ENCODE measurements around the gene HM13.
"Not testable (repeated sequence)": the region's sequence is repeated elsewhere in the genome, so short reads cannot be mapped to it uniquely, and the experiment has no call there.

The HM13 gene

GRCh38 chr20:31522731-31523130 is 8.5 kb downstream of the HM13 start:
- ATAC-seq (no peak), DNase-seq (no peak)
- H3K27ac Mint-ChIP-seq, result peak overlapping the region in 1 of 2 donors; percentile 37
- no peak overlapping the region for H3K4me3 Mint-ChIP-seq
- H3K9me3 Mint-ChIP-seq, result no peaks in the 10 kb centered on the region
- peaks cover 49% of the 10 kb centered on the region for H3K4me1 Mint-ChIP-seq
- H3K27me3 Mint-ChIP-seq, result no peaks in the 10 kb centered on the region

DNA sequence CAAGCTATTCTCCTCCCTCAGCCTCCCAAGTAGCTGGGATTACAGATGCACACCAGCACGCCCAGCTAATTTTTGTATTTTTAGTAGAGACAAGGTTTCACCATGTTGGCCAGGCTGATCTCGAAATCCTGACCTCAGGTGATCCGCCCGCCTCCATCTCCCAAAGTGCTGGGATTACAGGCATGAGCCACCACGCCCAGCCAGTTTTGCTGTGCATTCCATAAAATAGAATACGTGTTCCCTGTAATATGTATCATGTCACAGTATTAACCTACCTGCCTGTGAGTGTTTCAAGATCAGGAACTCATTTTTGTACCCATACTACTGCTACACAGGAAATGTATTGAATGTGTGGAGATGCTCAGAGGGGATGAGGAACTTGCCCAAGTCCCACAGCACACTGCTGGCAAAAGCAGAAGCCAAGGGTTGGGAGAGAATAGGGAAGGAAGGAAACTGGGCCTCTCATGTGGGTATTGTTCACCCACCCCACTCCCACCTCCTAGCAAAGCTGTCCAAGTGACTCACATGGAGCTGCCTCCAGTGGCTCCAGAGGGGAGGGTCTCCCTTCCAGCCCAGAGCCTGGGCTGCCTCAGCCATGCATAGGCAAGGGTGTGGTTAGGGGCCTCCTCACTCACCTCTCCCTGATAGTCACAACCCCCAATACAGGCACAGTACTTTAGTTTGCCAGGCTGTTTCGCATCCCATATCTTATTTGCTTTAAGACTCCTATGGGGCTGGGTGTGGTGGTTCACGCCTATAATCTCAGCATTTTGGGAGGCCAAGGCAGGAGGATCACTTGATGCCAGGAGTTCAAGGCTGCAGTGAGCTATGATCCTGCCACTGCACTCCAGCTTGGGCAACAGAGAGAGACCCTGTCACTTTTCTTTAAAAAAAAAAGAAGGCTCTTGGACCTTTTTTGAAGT is 9.4 kb downstream of the HM13 start:
- Mint-ChIP-seq H3K27ac (peak overlapping the region in 1 of 2 donors; percentile 67), H3K4me1 (peaks cover 49% of the 10 kb centered on the region), H3K9me3 (no peaks in the 10 kb centered on the region), H3K4me3 (no peak overlapping the region), H3K27me3 (no peaks in the 10 kb centered on the region)
- no peak for ATAC-seq
- no peak for DNase-seq

DNA sequence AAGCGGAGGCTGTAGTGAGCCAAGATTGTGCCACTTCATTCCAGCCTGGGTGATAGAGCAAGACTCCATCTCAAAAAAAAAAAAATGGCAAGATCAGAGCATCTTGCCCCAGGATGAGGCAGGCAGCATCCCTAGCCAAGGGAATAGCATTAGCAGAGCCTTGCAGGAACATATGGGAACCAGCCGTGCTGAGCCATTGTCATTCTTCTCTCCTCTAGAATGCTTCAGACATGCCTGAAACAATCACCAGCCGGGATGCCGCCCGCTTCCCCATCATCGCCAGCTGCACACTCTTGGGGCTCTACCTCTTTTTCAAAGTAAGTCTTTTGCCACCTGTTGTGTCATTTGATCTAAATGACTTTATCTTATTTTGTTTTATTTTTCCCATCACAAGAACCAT is 13.0 kb downstream of the HM13 start:
- no peak overlapping the region for H3K27ac Mint-ChIP-seq
- peaks cover 17% of the 10 kb centered on the region for H3K4me1 Mint-ChIP-seq
- H3K27me3 Mint-ChIP-seq, result no peaks in the 10 kb centered on the region
- ATAC-seq (no peak), DNase-seq (no peak)
- H3K9me3 Mint-ChIP-seq, result no peaks in the 10 kb centered on the region
- H3K4me3 Mint-ChIP-seq, result no peak overlapping the region

GRCh38 chr20:31535298-31535697 is 21.1 kb downstream of the HM13 start:
- peaks cover 27% of the 10 kb centered on the region for H3K4me1 Mint-ChIP-seq
- DNase-seq (no peak), ATAC-seq (no peak)
- H3K27ac Mint-ChIP-seq, result no peak overlapping the region
- no peaks in the 10 kb centered on the region for H3K9me3 Mint-ChIP-seq
- H3K27me3 Mint-ChIP-seq, result no peaks in the 10 kb centered on the region
- no peak overlapping the region for H3K4me3 Mint-ChIP-seq

- H3K27ac Mint-ChIP-seq, result peak overlapping the region in 1 of 2 donors; percentile 21
- H3K4me1 Mint-ChIP-seq, result peaks cover 32% of the 10 kb centered on the region
- ATAC-seq (no peak), DNase-seq (no peak)
- no peaks in the 10 kb centered on the region for H3K9me3 Mint-ChIP-seq
- no peak overlapping the region for H3K4me3 Mint-ChIP-seq
- no peaks in the 10 kb centered on the region for H3K27me3 Mint-ChIP-seq
Measured at GRCh38 chr20:31536575-31536974, 22.3 kb downstream of the HM13 start.

DNA sequence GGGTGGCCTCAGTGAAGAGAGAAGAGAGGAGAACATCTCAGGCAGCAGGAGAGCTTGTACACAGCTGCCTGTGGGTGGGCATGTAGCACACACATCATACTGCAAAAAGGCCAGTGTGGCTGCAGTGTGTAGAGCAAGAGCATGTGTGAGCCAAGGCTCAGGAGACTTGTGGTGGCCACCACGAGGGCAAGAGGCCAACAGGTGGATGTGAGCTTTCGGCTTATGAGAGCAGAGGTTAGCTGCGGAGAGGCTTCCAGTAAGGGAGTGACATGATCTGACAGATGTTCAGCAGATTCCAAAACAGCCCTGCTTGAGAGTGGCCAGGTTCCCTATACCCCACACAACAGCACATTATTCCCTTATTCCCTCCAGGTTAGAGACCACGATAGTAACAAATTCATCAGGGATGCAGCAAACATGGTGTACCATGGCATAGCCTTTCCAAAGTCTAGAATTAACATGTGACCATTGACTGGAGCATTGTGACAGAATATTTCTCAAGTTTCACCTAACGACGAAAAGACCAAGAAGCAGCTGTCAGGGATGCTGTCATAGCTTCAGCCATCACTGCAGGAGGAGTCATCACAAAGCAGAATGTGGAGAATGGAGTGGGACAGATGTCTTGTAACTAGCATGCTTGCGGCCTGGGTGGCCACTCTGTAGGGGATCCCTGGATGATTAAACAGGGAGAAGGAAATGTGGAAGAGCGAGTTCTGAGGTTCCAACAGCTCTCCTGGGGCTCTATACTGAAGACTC is 23.1 kb downstream of the HM13 start:
- Mint-ChIP-seq H3K27ac (peak overlapping the region in 1 of 2 donors; percentile 2), H3K4me1 (peaks cover 39% of the 10 kb centered on the region), H3K9me3 (no peaks in the 10 kb centered on the region), H3K4me3 (no peak overlapping the region), H3K27me3 (no peaks in the 10 kb centered on the region)
- no peak for ATAC-seq
- no peak for DNase-seq

- H3K4me3 Mint-ChIP-seq, result no peak overlapping the region
- H3K27ac Mint-ChIP-seq, result peak overlapping the region; percentile 84 to 89
- H3K27me3 Mint-ChIP-seq, result no peaks in the 10 kb centered on the region
- DNase-seq (no peak), ATAC-seq (peak; percentile 35)
- H3K4me1 Mint-ChIP-seq, result peaks cover 45% of the 10 kb centered on the region
- H3K9me3 Mint-ChIP-seq, result no peaks in the 10 kb centered on the region
Measured at GRCh38 chr20:31537890-31538289, 23.6 kb downstream of the HM13 start.

GRCh38 chr20:31538326-31538725 is 24.1 kb downstream of the HM13 start:
- peaks cover 49% of the 10 kb centered on the region for H3K4me1 Mint-ChIP-seq
- H3K4me3 Mint-ChIP-seq, result no peak overlapping the region
- ATAC-seq, result no peak

DNA sequence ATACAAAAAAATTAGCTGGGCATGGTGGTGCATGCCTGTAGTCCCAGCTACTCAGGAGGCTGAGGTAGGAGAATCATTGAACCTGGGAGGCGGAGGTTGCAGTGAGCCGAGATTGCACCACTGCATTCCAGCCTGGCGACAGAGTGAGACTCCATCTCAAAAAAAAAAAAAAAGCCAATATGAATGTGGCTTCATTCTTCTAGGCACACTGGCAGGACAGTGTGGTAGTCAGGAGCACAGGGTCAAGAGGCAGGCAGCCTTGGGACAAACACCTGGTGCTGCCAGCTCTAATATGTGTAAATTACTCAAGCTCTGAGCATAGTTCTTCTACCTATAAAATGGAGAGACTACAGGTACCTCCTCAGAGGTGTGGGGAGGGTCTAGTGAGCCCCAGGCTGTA is 25.4 kb downstream of the HM13 start:
- H3K27me3 Mint-ChIP-seq, ATAC-seq, H3K27ac Mint-ChIP-seq, H3K9me3 Mint-ChIP-seq, H3K4me3 Mint-ChIP-seq, DNase-seq: not testable (repeated sequence)
- H3K4me1 Mint-ChIP-seq, result peaks cover 49% of the 10 kb centered on the region

More at GRCh38 chr20:31538326-31538725, 24.1 kb downstream of the HM13 start:
- no peaks in the 10 kb centered on the region for H3K27me3 Mint-ChIP-seq
- H3K9me3 Mint-ChIP-seq, result no peaks in the 10 kb centered on the region
- H3K27ac Mint-ChIP-seq, result peak overlapping the region; percentile 84 to 89
- no peak for DNase-seq

DNA sequence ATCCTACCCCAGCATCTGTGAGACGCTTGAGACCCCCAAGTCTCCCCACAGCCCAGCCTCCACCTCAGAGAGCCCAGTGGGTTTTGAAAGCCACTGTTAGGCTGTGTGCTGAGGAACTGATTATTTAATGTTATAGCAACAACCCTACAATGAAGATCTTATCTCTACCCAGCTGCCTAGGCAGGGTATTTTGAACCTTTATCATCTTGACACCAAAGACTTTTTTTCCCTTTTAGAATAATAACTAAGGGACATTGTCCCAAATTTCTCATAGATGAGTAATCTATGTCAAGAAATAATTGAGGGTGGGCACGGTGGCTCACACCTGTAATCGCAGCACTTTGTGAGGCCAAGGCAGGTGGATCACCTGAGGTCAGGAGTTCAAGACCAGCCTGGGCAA is 26.2 kb downstream of the HM13 start:
- Mint-ChIP-seq H3K4me3 (no peak overlapping the region), H3K27me3 (no peaks in the 10 kb centered on the region), H3K9me3 (no peaks in the 10 kb centered on the region), H3K4me1 (peaks cover 49% of the 10 kb centered on the region), H3K27ac (no peak overlapping the region)
- ATAC-seq (no peak), DNase-seq (no peak)

DNA sequence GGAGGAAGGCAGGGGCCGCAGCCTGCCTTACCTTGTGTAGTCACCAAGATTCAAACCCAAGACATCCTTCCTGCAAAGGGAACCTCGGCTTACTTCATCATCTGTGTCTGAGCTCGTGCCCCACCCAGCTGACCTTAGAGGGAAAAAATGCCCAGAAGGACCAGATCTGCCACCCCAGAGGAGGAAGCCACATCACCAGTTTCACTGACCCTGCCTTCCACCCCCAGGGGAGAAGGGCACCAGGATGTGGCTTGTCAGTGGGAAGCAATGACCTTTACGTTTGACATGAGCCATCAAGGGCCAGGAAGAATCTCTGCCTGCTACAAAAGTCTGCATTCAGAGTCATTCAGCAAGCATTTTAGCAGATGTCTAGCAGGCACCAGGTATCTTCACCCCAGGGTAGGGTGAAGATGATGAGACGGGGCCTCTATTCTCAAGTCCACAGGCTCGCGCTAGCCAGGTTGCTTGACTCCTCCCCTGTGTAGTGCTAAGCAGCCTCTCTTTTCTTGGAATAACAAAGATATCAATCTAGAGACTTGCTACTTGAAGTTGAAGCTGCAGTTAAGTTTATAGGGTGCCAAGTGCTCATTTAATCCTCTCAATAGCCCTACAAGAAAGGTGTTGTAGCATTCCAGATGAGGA is 28.1 kb downstream of the HM13 start:
- ATAC-seq (peak; percentile 67), DNase-seq (peak in 1 of 2 donors; percentile 51)
- Mint-ChIP-seq H3K4me3 (peak overlapping the region; percentile 23 to 70), H3K27me3 (no peaks in the 10 kb centered on the region), H3K4me1 (peaks cover 39% of the 10 kb centered on the region), H3K9me3 (no peaks in the 10 kb centered on the region), H3K27ac (peak overlapping the region in 1 of 2 donors; percentile 22)

DNA sequence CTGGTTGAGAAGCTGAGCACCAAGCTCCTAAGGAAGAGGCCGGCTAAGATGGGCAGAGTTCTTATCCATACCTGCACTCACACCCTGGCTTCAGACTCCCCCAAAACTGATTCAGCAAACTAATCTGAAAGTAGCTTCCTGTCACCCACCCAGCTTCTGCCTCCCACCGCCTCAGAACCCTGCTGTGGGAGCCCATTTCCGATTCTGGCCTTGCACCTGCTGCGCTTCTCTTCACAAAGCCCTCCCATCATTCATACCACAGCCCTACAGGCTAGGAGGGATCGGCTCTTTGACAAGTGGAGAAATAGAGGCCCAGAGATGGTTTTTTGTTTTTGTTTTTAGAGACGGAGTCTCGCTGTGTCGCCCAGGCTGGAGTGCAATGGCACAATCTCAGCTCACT is 28.7 kb downstream of the HM13 start:
- H3K4me3 Mint-ChIP-seq, result no peak overlapping the region
- H3K27ac Mint-ChIP-seq, result no peak overlapping the region
- DNase-seq, result no peak
- ATAC-seq, result no peak
- no peaks in the 10 kb centered on the region for H3K9me3 Mint-ChIP-seq
- peaks cover 32% of the 10 kb centered on the region for H3K4me1 Mint-ChIP-seq
- H3K27me3 Mint-ChIP-seq, result no peaks in the 10 kb centered on the region

DNA sequence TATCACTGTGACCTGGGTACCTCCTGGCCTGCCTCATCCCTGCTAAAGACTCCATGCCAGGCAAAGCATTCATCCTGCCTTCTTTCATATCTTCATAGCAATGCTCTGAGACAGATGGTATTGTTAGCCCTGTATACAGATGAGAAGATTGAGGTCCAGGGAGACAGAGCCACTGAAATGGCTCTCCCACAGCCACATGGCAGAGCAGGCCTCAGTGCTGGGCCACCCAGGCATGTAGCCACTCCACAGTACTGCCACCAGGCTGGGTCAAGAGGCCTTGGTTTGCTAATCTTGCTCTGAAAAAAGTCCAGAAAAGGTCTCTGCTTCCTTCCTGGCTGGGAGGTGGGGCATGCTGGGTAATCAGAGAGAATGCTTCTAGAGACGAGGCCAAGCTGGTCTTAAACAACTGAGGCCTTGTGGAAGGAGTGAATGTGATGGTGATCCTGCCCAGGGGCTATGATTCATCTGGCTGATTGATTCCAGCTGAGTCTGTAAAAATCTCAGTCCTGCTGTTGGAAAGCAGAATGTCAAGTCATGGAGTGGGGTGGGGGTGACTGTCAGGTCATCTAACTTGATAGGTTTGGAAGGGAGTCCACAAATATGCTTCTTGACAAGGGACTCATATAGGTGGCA is 29.8 kb downstream of the HM13 start:
- H3K4me3 Mint-ChIP-seq, result no peak overlapping the region
- H3K4me1 Mint-ChIP-seq, result peaks cover 33% of the 10 kb centered on the region
- H3K27ac Mint-ChIP-seq, result peak overlapping the region in 1 of 2 donors; percentile 68
- H3K9me3 Mint-ChIP-seq, result no peaks in the 10 kb centered on the region
- DNase-seq, result no peak
- H3K27me3 Mint-ChIP-seq, result no peaks in the 10 kb centered on the region
- no peak for ATAC-seq

DNA sequence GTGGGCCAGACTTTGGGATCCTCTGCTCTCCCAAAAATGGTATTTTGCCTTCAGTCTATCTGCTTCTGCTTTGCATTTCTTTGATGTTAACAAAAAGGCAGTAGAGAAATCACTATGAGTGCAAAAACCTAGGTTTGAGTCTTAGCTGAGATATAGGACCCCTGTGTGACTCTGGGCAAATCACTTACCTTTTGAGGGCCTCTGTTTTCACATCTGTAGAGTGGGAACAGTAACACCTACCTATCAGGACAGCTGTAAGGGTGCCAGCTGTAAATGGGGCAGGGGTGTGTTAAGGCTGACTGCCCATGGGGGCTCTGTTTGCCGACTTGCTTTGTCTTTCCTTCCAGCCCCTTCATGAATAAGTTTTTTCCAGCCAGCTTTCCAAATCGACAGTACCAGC is 30.4 kb downstream of the HM13 start:
- ATAC-seq (no peak), DNase-seq (no peak)
- peaks cover 38% of the 10 kb centered on the region for H3K4me1 Mint-ChIP-seq
- H3K27ac Mint-ChIP-seq, result no peak overlapping the region
- H3K9me3 Mint-ChIP-seq, result no peaks in the 10 kb centered on the region
- no peak overlapping the region for H3K4me3 Mint-ChIP-seq
- H3K27me3 Mint-ChIP-seq, result no peaks in the 10 kb centered on the region

DNA sequence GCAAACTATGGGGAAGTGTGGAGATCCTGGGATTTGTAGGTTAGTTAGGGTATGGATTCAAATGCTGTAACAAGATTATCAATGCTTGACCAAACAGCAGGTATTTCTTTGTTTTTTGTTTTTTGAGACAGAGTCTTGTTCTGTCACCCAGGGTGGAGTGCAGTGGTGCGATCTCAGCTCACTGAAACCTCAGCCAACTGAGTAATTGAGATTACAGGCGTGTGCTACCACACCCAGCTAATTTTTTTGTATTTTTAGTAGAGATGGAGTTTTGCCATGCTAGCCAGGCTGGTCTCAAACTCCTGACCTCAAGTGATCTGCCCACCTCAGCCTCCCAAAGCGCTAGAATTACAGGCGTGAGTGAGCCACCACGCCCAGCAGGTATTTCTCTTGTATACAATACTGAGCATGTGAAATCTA is 31.4 kb downstream of the HM13 start:
- peaks cover 41% of the 10 kb centered on the region for H3K4me1 Mint-ChIP-seq
- H3K9me3 Mint-ChIP-seq, result not testable (repeated sequence)

More for the DNA sequence above, 31.4 kb downstream of the HM13 start:
- not testable (repeated sequence) for ATAC-seq, H3K4me3 Mint-ChIP-seq, DNase-seq, H3K27me3 Mint-ChIP-seq
- H3K27ac Mint-ChIP-seq, result peak overlapping the region in 1 of 2 donors; percentile 14
